ENCODE results near the gene PRL.

PRL gene

GRCh38 chr6:22290045-22290444 is 6.8 kb downstream of the PRL start:
- no peak for DNase-seq

GRCh38 chr6:22288721-22289120 is 8.1 kb downstream of the PRL start:
- no peak for DNase-seq

GRCh38 chr6:22284666-22285065 is 12.2 kb downstream of the PRL start:
- DNase-seq: no peak

GRCh38 chr6:22281341-22282085 is 15.3 kb downstream of the PRL start:
- no peak for DNase-seq

GRCh38 chr6:22279427-22279826 is 17.4 kb downstream of the PRL start:
- no peak for DNase-seq

GRCh38 chr6:22271081-22271480 is 25.8 kb downstream of the PRL start:
- DNase-seq: no peak

GRCh38 chr6:22263748-22264147 is 33.1 kb downstream of the PRL start:
- no peak for DNase-seq

- no peak for DNase-seq
Measured at GRCh38 chr6:22254886-22255285, 42.0 kb downstream of the PRL start.

- no peak for DNase-seq
Measured at GRCh38 chr6:22253955-22254655, 42.7 kb downstream of the PRL start.

GRCh38 chr6:22251348-22251747 is 45.5 kb downstream of the PRL start:
- no peak for DNase-seq

GRCh38 chr6:22250486-22250885 is 46.4 kb downstream of the PRL start:
- no peak for DNase-seq

- DNase-seq: no peak
Measured at GRCh38 chr6:22249711-22250350, 47.0 kb downstream of the PRL start.

GRCh38 chr6:22248513-22249308 is 48.1 kb downstream of the PRL start:
- DNase-seq: no peak

GRCh38 chr6:22247916-22248482 is 48.8 kb downstream of the PRL start:
- DNase-seq: no peak

- no peak for DNase-seq
Measured at GRCh38 chr6:22240025-22240424, 56.8 kb downstream of the PRL start.

GRCh38 chr6:22239261-22239921 is 57.4 kb downstream of the PRL start:
- no peak for DNase-seq

GRCh38 chr6:22238861-22239260 is 58.0 kb downstream of the PRL start:
- no peak for DNase-seq

GRCh38 chr6:22237526-22237925 is 59.3 kb downstream of the PRL start:
- no peak for DNase-seq

Data from activated T-cell treated with anti-CD3 and anti-CD28 coated beads, Interleukin-2, amount 50 U/mL, for 1 hour (primary cell).